Mesendoderm (in vitro differentiated cells): ENCODE data around the gene KIF5A.
"Not testable (repeated sequence)": the region's sequence is repeated elsewhere in the genome, so short reads cannot be mapped to it uniquely, and the experiment has no call there.

Experiments
- DNase-seq: peaks from one replicate; pipeline ENCODE4 v3.0.0; 2013
- H2AK5ac ChIP-seq: 2 replicates; pipeline ENCODE4 v1.6.1; 2013; ENCODE audit warnings: low read length, inconsistent platforms
- H2BK120ac ChIP-seq: 2 replicates; pipeline ENCODE4 v1.6.1; 2013; ENCODE audit warnings: low read depth, mild to moderate bottlenecking, low read length, moderate library complexity, mixed read lengths
- H2BK15ac ChIP-seq: replicated peaks from 2 replicates; pipeline ENCODE4 v1.6.1; 2013; ENCODE audit warnings: low read depth, mild to moderate bottlenecking, moderate library complexity
- H2BK5ac ChIP-seq: 2 replicates; pipeline ENCODE4 v1.6.1; 2013; ENCODE audit warnings: low read length, inconsistent platforms
- H3K18ac ChIP-seq: 2 replicates; pipeline ENCODE4 v1.6.1; 2013; ENCODE audit warnings: mild to moderate bottlenecking, low read length, mixed read lengths
- H3K23ac ChIP-seq: one replicate; pipeline ENCODE4 v1.6.1; 2013; ENCODE audit warnings: low read length
- H3K27ac ChIP-seq: 2 replicates; pipeline ENCODE4 v1.5.1; 2013; ENCODE audit warnings: low read depth, mild to moderate bottlenecking, inconsistent platforms, low read length, moderate library complexity
- H3K27me3 ChIP-seq: 2 replicates; pipeline ENCODE4 v1.6.1; 2013; ENCODE audit warnings: low read length, control low read depth, mild to moderate bottlenecking, inconsistent platforms; ENCODE audit not compliant: insufficient read depth, poor library complexity
- H3K36me3 ChIP-seq: 2 replicates; pipeline ENCODE4 v1.6.1; 2013; ENCODE audit warnings: low read length, inconsistent platforms; ENCODE audit not compliant: control insufficient read depth, insufficient read depth
- H3K4ac ChIP-seq: one replicate; pipeline ENCODE4 v1.6.1; 2013; ENCODE audit warnings: low read depth, mild to moderate bottlenecking, low read length, moderate library complexity
- H3K4me1 ChIP-seq: 2 replicates; pipeline ENCODE4 v1.6.1; 2013; ENCODE audit warnings: low read depth, low read length, inconsistent platforms; ENCODE audit not compliant: control insufficient read depth
- H3K4me2 ChIP-seq: 2 replicates; pipeline ENCODE4 v1.6.1; 2013; ENCODE audit warnings: low read length
- H3K4me3 ChIP-seq: 2 replicates; pipeline ENCODE4 v1.5.1; 2013; ENCODE audit warnings: mild to moderate bottlenecking, low read length
- H3K56ac ChIP-seq: one replicate; pipeline ENCODE4 v1.6.1; 2013; ENCODE audit warnings: low read length
- H3K79me1 ChIP-seq: 2 replicates; pipeline ENCODE4 v1.6.1; 2013; ENCODE audit warnings: low read length, inconsistent platforms
- H3K79me2 ChIP-seq: 2 replicates; pipeline ENCODE4 v1.6.1; 2013; ENCODE audit warnings: mild to moderate bottlenecking, low read length; ENCODE audit not compliant: control insufficient read depth, insufficient read depth
- H3K9ac ChIP-seq: 2 replicates; pipeline ENCODE4 v1.6.1; 2013; ENCODE audit warnings: low read length, inconsistent platforms
- H4K5ac ChIP-seq: one replicate; pipeline ENCODE4 v1.6.1; 2013; ENCODE audit warnings: low read length
- H4K8ac ChIP-seq: one replicate; pipeline ENCODE4 v1.6.1; 2013; ENCODE audit warnings: low read depth, mild to moderate bottlenecking, control low read depth, low read length, moderate library complexity
- WGBS: extraction: QIAGEN DNeasy Blood & Tissue Kit; methylation state at CpG from one replicate; pipeline ENCODE4 v1.1.7; 2013; ENCODE audit warnings: low lambda C conversion rate, missing lambda C conversion rate; ENCODE audit not compliant: insufficient coverage; ENCODE audit errors: extremely low coverage; 5-methylcytosine and 5-hydroxymethylcytosine counted together

The KIF5A gene

GRCh38 chr12:57554897-57555296 lies 5.1 kb downstream of the KIF5A start:
- no peak overlapping the region for H3K18ac ChIP-seq
- H3K79me2 ChIP-seq = no peaks in the 10 kb centered on the region
- H2BK15ac ChIP-seq = no peak overlapping the region
- H3K27ac ChIP-seq = no peak overlapping the region
- no CpG with 5 or more reads among the region's 1 CpG for WGBS
- no peak for DNase-seq
- H3K4ac ChIP-seq = no peak overlapping the region
- no peaks in the 10 kb centered on the region for H3K36me3 ChIP-seq
- H3K4me3 ChIP-seq = no peak overlapping the region
- no peak overlapping the region for H4K5ac ChIP-seq
- no peak overlapping the region for H2AK5ac ChIP-seq
- no peaks in the 10 kb centered on the region for H3K27me3 ChIP-seq
- H3K4me2 ChIP-seq = no peak overlapping the region
- no peaks in the 10 kb centered on the region for H3K4me1 ChIP-seq
- H2BK5ac ChIP-seq = no peak overlapping the region
- no peak overlapping the region for H3K23ac ChIP-seq
- no peak overlapping the region for H2BK120ac ChIP-seq
- H3K9ac ChIP-seq = no peak overlapping the region
- H4K8ac ChIP-seq = no peak overlapping the region
- H3K56ac ChIP-seq = no peak overlapping the region
- H3K79me1 ChIP-seq = no peaks in the 10 kb centered on the region

GRCh38 chr12:57558864-57559263 lies 9.0 kb downstream of the KIF5A start:
- no CpG with 5 or more reads among the region's 4 CpGs for WGBS
- H3K27ac ChIP-seq = no peak overlapping the region
- H3K79me2 ChIP-seq = no peaks in the 10 kb centered on the region
- no peak overlapping the region for H3K23ac ChIP-seq
- no peaks in the 10 kb centered on the region for H3K27me3 ChIP-seq
- DNase-seq = no peak
- no peak overlapping the region for H2BK15ac ChIP-seq
- H3K4me3 ChIP-seq = no peak overlapping the region
- H2AK5ac ChIP-seq = no peak overlapping the region
- H4K8ac ChIP-seq = no peak overlapping the region
- no peak overlapping the region for H3K4me2 ChIP-seq
- no peak overlapping the region for H3K56ac ChIP-seq
- H2BK5ac ChIP-seq = no peak overlapping the region
- no peaks in the 10 kb centered on the region for H3K4me1 ChIP-seq
- H4K5ac ChIP-seq = no peak overlapping the region
- no peak overlapping the region for H2BK120ac ChIP-seq
- H3K36me3 ChIP-seq = no peaks in the 10 kb centered on the region
- no peak overlapping the region for H3K18ac ChIP-seq
- H3K4ac ChIP-seq = no peak overlapping the region
- no peaks in the 10 kb centered on the region for H3K79me1 ChIP-seq
- no peak overlapping the region for H3K9ac ChIP-seq

GRCh38 chr12:57560516-57560915 lies 10.7 kb downstream of the KIF5A start:
- no CpG with 5 or more reads among the region's 2 CpGs for WGBS
- Histone ChIP-seq H3K79me2 (no peaks in the 10 kb centered on the region), H3K4ac (no peak overlapping the region), H3K23ac (no peak overlapping the region), H3K4me3 (no peak overlapping the region), H3K36me3 (no peaks in the 10 kb centered on the region), H2AK5ac (no peak overlapping the region), H4K5ac (no peak overlapping the region), H3K4me1 (no peaks in the 10 kb centered on the region), H3K56ac (no peak overlapping the region), H2BK5ac (no peak overlapping the region), H2BK15ac (no peak overlapping the region), H3K18ac (no peak overlapping the region), H3K9ac (no peak overlapping the region), H2BK120ac (no peak overlapping the region), H3K79me1 (no peaks in the 10 kb centered on the region), H4K8ac (no peak overlapping the region), H3K27ac (no peak overlapping the region), H3K27me3 (no peaks in the 10 kb centered on the region), H3K4me2 (no peak overlapping the region)
- DNase-seq = no peak

GRCh38 chr12:57561117-57561516 lies 11.3 kb downstream of the KIF5A start:
- not testable (repeated sequence) for H3K9ac ChIP-seq, H3K79me1 ChIP-seq, H3K56ac ChIP-seq, H3K4me1 ChIP-seq, H4K5ac ChIP-seq, H3K27ac ChIP-seq, H3K18ac ChIP-seq, H2BK120ac ChIP-seq, H3K4ac ChIP-seq, DNase-seq, H3K27me3 ChIP-seq, H3K79me2 ChIP-seq, H3K4me2 ChIP-seq, H4K8ac ChIP-seq, H2BK15ac ChIP-seq, H3K4me3 ChIP-seq, H3K36me3 ChIP-seq, H3K23ac ChIP-seq, H2AK5ac ChIP-seq, H2BK5ac ChIP-seq
- WGBS = no CpG with 5 or more reads among the region's 1 CpG

- WGBS = no CpG with 5 or more reads among the region's 4 CpGs
- no peak for DNase-seq
- no peaks in the 10 kb centered on the region for H3K36me3 ChIP-seq
Measured at GRCh38 chr12:57563358-57563757, 13.5 kb downstream of the KIF5A start.

GRCh38 chr12:57564178-57564740 lies 14.4 kb downstream of the KIF5A start:
- Histone ChIP-seq H3K27me3 (no peaks in the 10 kb centered on the region), H3K79me2 (no peaks in the 10 kb centered on the region), H3K56ac (no peak overlapping the region), H3K4me1 (no peaks in the 10 kb centered on the region), H3K23ac (peak overlapping the region; percentile 6), H2AK5ac (no peak overlapping the region), H2BK5ac (no peak overlapping the region), H3K9ac (no peak overlapping the region), H2BK15ac (no peak overlapping the region), H3K79me1 (no peaks in the 10 kb centered on the region), H3K18ac (no peak overlapping the region), H3K4me2 (no peak overlapping the region), H2BK120ac (no peak overlapping the region), H3K36me3 (no peaks in the 10 kb centered on the region), H3K4ac (no peak overlapping the region), H4K8ac (no peak overlapping the region), H3K4me3 (no peak overlapping the region), H3K27ac (no peak overlapping the region), H4K5ac (no peak overlapping the region)
- DNase-seq = no peak
- no CpG with 5 or more reads among the region's 7 CpGs for WGBS

More at GRCh38 chr12:57563358-57563757, 13.5 kb downstream of the KIF5A start:
- Histone ChIP-seq H3K4me1 (no peaks in the 10 kb centered on the region), H3K56ac (no peak overlapping the region), H2AK5ac (no peak overlapping the region), H3K18ac (no peak overlapping the region), H3K4me3 (no peak overlapping the region), H2BK5ac (no peak overlapping the region), H3K79me1 (no peaks in the 10 kb centered on the region), H3K4me2 (no peak overlapping the region), H3K9ac (no peak overlapping the region), H3K27ac (no peak overlapping the region), H3K4ac (no peak overlapping the region), H2BK15ac (no peak overlapping the region), H2BK120ac (no peak overlapping the region), H4K8ac (no peak overlapping the region), H3K23ac (no peak overlapping the region), H4K5ac (no peak overlapping the region), H3K27me3 (no peaks in the 10 kb centered on the region), H3K79me2 (no peaks in the 10 kb centered on the region)
